Activated naive CD8-positive, alpha-beta T cell treated with anti-CD3 and anti-CD28 coated beads for 36 hours (primary cell): ENCODE results near the gene ANKRD35. TPM values are rescaled to one million over a fixed set of nuclear protein-coding genes. Genes with fewer than 3 reads are reported as not detected.

ENCODE experiments used
- DNase-seq: peaks from one replicate; pipeline ENCODE4 v3.0.0; 2021
- H3K27ac Mint-ChIP-seq: one replicate; pipeline ENCODE4 v1.8.0; 2022; ENCODE audit warnings: mild to moderate bottlenecking, moderate library complexity, mixed read lengths
- H3K27me3 Mint-ChIP-seq: one replicate; pipeline ENCODE4 v1.8.0; 2022; ENCODE audit warnings: mild to moderate bottlenecking, mixed read lengths
- H3K36me3 Mint-ChIP-seq: one replicate; pipeline ENCODE4 v1.8.0; 2021; ENCODE audit warnings: mild to moderate bottlenecking, mixed read lengths
- H3K4me1 Mint-ChIP-seq: one replicate; pipeline ENCODE4 v1.8.0; 2021; ENCODE audit warnings: mixed read lengths
- H3K4me3 Mint-ChIP-seq: one replicate; pipeline ENCODE4 v1.8.0; 2022; ENCODE audit warnings: mild to moderate bottlenecking, moderate library complexity, mixed read lengths
- H3K9me3 Mint-ChIP-seq: one replicate; pipeline ENCODE4 v1.8.0; 2022; ENCODE audit warnings: mixed read lengths
- total RNA-seq, 2 experiments: library from RNA; stranded (reverse); gene quantifications; one replicate each; pipeline ENCODE4 v1.2.3, GENCODE V29; 2021

Gene ANKRD35
- total RNA-seq, 2 experiments from 2014 or later = 0.58 to 0.64 TPM

DNA sequence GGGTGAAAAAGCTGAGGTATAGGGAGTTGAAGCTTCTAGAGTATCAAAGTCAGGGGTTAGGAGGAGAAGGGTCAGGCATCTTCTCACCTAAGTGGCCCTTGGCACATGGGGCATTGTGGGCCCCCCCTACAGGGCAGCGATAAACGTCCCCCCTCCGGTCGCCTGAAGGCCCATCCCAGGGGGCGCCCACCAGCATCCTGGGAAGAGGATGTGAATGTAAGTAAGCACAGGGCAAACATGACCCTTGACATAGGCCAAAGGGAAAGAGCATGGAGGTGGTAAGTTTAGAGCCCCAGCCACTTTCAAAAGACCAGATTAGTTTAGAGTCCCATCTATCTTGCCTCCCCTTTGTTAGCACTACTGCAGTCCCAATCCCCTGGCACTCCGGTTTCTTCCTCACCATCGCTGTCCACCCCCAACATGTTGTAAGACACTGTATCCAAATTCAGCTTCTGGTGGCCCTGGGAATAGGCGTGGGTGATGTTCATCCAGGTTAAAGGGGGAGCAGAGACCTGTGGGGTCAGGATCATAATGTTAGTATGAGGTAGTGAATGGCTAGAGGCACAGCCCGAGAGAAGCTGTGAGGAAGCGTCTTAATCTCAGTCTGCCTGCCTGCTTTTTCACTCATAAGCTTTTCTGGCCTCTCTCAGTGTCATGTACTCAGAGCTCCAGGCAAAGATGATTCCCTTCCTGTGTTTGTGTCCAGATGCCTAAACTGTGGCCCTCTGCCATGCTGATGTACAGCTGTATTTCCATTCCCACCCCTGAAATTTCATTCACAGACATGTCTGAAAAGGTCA is 21.5 kb upstream of the ANKRD35 start:
- Mint-ChIP-seq H3K27me3 (no peaks in the 10 kb centered on the region), H3K4me1 (peaks cover 3% of the 10 kb centered on the region), H3K9me3 (no peaks in the 10 kb centered on the region), H3K27ac (no peak overlapping the region), H3K36me3 (peaks cover 11% of the 10 kb centered on the region), H3K4me3 (no peak overlapping the region)
- no peak for DNase-seq

DNA sequence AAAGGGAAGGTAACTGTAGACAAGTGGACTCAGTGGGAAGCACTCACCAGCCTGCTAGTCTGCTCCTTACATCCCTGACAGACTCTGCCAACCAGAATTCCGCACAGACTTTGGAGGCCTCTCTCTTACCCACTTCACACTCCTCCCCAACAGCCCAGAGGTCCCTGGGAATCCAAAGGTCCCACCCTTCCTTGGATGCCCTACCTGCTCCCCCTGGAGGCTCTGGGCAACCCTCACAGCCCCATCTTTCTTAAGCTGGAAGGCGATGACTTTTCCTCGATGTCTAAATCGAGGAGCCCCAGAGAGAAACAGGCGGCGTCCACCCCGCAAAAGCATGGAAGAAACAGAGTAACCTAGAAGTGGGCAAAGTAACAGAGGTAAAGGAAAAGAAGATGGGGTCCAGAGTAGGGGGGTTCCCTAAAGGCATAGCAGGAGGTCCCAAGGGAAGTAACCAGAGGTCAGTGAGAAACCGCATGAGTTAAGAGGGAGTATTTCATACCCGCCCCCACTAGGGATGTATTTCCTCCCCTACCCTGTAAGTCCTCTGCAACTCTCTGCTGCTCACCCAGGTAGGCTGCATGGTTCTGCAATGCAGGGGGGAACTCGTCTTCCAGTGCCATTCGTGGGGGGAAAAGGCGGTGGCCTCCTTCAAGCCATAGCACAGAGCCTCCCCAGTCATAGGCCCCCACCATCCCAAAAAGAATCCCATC is 15.8 kb upstream of the ANKRD35 start:
- H3K36me3 Mint-ChIP-seq = peaks cover 3% of the 10 kb centered on the region
- H3K4me1 Mint-ChIP-seq = no peaks in the 10 kb centered on the region
- no peaks in the 10 kb centered on the region for H3K27me3 Mint-ChIP-seq
- H3K9me3 Mint-ChIP-seq = no peaks in the 10 kb centered on the region
- no peak overlapping the region for H3K27ac Mint-ChIP-seq
- no peak overlapping the region for H3K4me3 Mint-ChIP-seq
- DNase-seq = no peak

DNA sequence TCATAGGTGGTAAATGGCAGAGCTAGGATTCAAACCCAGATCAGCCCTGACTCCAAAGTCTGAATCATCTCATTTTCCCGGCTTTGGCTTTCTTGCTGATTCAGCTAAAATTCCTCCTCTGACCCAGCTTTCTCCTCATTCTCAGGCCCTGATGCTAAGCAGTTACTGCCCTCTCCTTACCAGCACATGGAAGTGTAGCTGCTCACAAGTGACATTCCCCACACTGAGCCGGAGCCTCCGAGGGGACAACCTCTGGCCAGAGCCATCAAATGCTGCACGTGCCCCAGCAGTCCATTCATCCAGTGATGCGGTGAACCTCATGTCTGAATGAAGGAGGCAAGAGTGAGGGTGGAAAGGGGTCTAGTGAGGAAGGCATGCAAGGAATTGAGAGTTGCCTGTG is 13.1 kb upstream of the ANKRD35 start:
- Mint-ChIP-seq H3K36me3 (peaks cover 3% of the 10 kb centered on the region), H3K9me3 (no peaks in the 10 kb centered on the region), H3K27ac (no peak overlapping the region), H3K4me1 (no peaks in the 10 kb centered on the region), H3K27me3 (no peaks in the 10 kb centered on the region), H3K4me3 (no peak overlapping the region)
- DNase-seq = no peak

DNA sequence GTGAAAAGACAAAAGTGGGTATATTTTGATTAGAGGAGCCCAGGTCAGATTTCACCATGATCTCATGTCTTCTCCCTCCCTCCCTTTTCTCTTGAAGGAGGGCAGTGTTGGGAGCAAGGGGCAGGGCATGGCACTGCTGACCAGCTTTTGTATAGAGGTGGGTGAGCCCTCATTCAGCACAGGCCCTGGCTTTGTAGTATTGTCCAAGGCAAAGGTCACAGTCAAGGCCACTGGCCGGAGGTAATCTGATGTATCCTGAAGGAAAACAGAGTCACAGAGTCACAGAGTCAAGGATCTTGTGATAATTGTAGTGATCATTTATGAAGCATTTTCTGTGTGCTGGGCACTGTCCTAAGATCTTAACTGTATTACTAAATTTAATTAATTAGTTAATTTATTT is 12.3 kb upstream of the ANKRD35 start:
- H3K36me3 Mint-ChIP-seq = peaks cover 3% of the 10 kb centered on the region
- no peak overlapping the region for H3K4me3 Mint-ChIP-seq
- H3K4me1 Mint-ChIP-seq = no peaks in the 10 kb centered on the region

DNA sequence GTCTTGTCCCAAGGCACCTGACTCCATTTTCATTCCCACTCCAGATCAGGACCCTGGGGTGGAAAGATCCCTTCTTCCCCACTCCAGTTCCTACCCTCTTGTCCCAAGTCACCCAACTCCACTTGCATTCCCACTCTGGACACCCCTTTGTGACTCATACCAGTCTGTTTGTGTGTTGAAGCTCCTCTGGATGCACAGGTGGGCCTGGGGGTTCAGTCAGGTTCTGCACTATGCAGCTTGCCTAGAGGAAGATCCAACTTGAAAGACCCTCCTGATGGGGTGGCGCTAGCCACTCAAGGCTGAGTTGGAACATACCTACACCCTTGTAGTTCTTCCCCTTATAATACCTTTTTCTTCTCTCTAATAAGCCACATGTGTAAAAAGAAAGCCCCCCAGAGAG is 9.8 kb upstream of the ANKRD35 start:
- no peaks in the 10 kb centered on the region for H3K9me3 Mint-ChIP-seq
- no peak for DNase-seq
- H3K4me3 Mint-ChIP-seq = no peak overlapping the region
- peaks cover under 1% of the 10 kb centered on the region for H3K36me3 Mint-ChIP-seq
- no peak overlapping the region for H3K27ac Mint-ChIP-seq
- no peaks in the 10 kb centered on the region for H3K4me1 Mint-ChIP-seq
- no peaks in the 10 kb centered on the region for H3K27me3 Mint-ChIP-seq

More for the DNA sequence above, 12.3 kb upstream of the ANKRD35 start:
- no peaks in the 10 kb centered on the region for H3K9me3 Mint-ChIP-seq
- no peak for DNase-seq
- no peak overlapping the region for H3K27ac Mint-ChIP-seq
- no peaks in the 10 kb centered on the region for H3K27me3 Mint-ChIP-seq

DNA sequence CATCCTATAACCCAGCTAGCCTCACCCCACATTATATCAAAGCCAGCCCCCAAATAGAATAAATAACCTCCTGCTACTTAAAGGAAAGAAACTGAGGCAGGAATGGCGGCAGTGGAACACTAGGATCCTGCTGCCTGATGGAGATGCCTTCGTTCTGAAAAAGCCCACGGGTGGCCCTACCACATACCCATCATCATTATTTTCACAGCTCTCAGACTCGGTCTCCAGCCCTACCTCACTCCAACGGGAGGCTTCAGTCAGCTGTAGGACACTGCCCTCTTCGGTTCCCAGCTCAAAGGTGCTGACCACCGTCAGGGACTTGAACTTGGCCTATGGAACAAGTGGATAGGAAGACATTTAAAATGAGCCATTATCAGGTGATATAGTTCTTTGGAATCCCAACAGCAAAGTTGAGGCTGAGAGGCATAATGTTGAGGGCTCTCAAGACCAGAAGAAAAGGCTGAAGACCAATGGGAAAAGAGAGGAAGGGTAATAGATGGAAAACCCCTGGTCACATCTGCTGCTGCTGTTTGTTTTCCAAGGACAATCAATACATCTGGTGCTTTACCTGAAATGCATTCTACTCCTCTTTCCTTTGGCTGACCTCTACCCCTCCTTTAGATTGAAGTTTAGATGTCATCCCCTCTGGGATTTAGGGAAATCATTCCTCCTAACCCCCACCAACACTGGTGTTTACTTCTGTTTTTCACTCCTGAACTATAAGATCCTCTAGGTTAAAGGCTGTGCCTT is 7.8 kb upstream of the ANKRD35 start:
- no peaks in the 10 kb centered on the region for H3K36me3 Mint-ChIP-seq
- H3K27me3 Mint-ChIP-seq = no peaks in the 10 kb centered on the region
- H3K4me1 Mint-ChIP-seq = no peaks in the 10 kb centered on the region
- no peak overlapping the region for H3K4me3 Mint-ChIP-seq
- no peak for DNase-seq
- no peak overlapping the region for H3K27ac Mint-ChIP-seq
- H3K9me3 Mint-ChIP-seq = no peaks in the 10 kb centered on the region

DNA sequence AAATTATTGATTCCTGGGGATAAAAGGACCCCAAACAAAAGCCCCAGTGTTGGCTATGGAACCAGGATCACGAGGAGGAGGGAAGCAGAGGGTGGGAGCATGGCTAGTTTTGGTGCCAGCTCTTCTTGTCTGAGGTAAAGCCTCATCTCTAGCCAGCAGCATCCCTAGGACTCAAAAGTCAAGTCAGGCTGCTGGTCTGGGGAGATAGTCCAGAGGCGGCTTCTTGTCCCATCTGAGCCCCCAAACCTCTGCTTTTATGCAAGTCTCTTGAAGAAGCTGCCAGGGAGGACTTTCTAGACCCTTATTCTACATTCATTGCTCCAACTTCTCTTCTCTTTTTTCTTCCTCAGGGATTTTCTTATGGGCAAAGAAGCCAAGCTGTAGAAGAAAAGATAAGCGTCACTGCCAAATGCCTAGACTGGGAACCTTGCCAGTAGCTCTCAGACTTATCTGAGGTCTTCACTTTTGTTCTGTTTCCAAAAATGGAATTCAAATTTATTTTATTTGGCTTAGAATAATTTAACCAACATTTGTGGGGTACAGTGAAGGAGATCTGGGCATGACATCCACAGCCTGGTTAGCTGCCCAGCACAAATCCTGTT is 6.9 kb upstream of the ANKRD35 start:
- Mint-ChIP-seq H3K9me3 (no peaks in the 10 kb centered on the region), H3K27ac (no peak overlapping the region), H3K27me3 (no peaks in the 10 kb centered on the region)

DNA sequence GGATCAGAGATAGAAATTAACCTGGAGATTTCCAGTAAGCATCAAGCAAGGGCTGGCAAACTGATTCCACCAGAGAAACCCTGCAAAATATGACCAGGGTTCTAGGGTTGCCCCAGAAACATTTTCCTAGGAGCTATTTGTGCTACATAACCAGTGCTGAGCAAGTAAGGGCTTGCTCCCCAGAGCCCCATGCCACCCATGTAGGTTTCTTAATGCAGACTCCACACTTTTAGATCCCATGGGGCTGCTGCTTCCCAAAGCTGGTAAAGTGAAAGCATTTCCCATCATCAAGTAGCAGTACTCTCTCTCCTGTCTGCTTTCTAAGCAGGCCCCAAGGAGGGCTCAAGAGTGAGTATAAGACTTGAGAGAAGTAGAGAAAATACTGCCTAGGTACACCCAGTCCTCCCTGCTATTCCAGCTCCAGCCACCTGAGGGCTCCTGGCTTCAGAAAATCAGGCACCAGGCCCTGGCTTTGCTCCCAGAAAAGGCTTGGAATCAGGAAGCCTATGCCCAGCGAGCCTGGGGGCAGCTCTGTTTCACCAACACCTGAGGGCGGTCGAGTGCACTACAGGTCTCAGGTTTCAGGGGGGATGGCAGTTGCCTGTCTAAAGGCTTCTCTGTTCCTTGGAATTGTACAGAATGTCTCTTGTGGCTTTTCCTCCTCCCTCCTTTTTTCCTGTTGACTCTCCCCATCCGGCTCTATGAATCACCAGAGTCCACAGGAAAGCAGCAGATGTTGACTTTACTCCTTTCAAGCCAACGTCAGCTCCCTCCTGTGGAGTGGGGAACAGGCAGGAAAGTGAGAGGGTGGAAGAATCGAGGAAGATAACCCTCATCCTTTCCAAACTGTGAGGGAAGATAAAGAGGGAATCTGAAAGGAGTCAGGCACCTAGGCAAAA is 6.2 kb upstream of the ANKRD35 start:
- H3K9me3 Mint-ChIP-seq = no peaks in the 10 kb centered on the region
- H3K4me3 Mint-ChIP-seq = no peak overlapping the region
- H3K4me1 Mint-ChIP-seq = peaks cover 1% of the 10 kb centered on the region
- H3K27me3 Mint-ChIP-seq = no peaks in the 10 kb centered on the region
- DNase-seq = peak; percentile 44
- no peaks in the 10 kb centered on the region for H3K36me3 Mint-ChIP-seq
- no peak overlapping the region for H3K27ac Mint-ChIP-seq

More for the DNA sequence above, 6.9 kb upstream of the ANKRD35 start:
- DNase-seq = no peak
- Mint-ChIP-seq H3K4me3 (no peak overlapping the region), H3K36me3 (no peaks in the 10 kb centered on the region), H3K4me1 (no peaks in the 10 kb centered on the region)

DNA sequence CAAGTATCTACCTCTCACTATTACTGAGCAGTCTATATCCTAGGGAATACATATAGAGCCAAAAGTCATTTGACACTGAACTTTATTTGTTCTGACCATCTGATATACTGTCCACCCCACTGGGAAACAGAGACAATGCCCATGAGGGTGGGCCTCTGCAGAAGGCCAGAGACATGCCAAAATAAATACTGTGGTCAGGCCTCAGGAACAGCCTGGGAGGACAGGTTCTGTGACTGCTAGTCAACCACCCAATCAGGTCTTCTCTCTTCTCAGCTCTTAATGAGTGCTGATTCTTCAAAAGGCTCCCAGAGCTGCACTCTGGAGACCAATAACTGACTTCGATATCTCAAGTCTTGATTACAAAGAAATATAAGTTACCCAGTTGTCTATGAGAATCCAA is 5.5 kb upstream of the ANKRD35 start:
- Mint-ChIP-seq H3K4me1 (peaks cover 8% of the 10 kb centered on the region), H3K9me3 (no peaks in the 10 kb centered on the region), H3K27ac (no peak overlapping the region), H3K36me3 (no peaks in the 10 kb centered on the region), H3K27me3 (no peaks in the 10 kb centered on the region), H3K4me3 (no peak overlapping the region)
- DNase-seq = no peak

DNA sequence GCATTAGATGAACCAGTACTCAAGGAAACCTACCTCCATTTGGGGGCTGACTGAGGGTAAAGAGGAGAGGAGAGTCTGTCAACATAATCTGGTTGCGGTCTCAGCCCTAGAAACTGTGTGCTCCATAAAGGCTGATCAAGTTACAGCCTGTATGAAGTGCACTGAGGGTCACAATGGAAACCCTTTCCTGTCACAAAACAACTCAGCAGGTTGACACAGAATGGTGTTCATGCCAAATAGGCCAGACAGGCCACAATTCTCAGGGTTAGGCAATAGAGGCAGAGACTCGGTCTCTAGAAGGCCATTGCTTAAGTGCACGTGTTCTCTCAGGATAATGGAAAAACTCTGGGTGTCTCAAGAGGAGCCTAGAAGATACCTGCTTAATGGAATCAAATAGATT is 4.1 kb upstream of the ANKRD35 start:
- H3K4me3 Mint-ChIP-seq = no peak overlapping the region
- no peak for DNase-seq
- no peak overlapping the region for H3K27ac Mint-ChIP-seq
- peaks cover 7% of the 10 kb centered on the region for H3K27me3 Mint-ChIP-seq
- H3K36me3 Mint-ChIP-seq = no peaks in the 10 kb centered on the region
- peaks cover 14% of the 10 kb centered on the region for H3K4me1 Mint-ChIP-seq
- no peaks in the 10 kb centered on the region for H3K9me3 Mint-ChIP-seq

DNA sequence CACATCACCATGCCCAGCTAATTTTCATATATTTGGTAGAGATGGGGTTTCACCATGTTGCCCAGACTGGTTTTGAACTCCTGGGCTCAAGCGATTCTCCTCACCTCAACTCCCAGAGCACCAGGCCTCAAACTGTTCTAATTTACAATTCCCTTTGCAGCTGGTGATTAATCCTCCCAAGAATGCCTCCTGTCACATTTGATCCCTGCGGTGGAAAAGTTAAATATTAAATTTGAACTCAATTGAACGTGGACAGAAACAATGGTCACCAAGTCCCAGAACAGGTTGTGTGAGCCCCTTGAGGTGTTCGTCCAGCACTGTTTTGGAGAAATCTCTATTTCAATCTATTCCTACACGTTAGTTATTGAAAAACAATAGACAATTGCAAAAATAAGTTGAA is 2.0 kb upstream of the ANKRD35 start:
- no peak for DNase-seq
- Mint-ChIP-seq H3K4me1 (peaks cover 14% of the 10 kb centered on the region), H3K27ac (no peak overlapping the region), H3K4me3 (no peak overlapping the region), H3K27me3 (peaks cover 25% of the 10 kb centered on the region), H3K36me3 (no peaks in the 10 kb centered on the region), H3K9me3 (no peaks in the 10 kb centered on the region)

DNA sequence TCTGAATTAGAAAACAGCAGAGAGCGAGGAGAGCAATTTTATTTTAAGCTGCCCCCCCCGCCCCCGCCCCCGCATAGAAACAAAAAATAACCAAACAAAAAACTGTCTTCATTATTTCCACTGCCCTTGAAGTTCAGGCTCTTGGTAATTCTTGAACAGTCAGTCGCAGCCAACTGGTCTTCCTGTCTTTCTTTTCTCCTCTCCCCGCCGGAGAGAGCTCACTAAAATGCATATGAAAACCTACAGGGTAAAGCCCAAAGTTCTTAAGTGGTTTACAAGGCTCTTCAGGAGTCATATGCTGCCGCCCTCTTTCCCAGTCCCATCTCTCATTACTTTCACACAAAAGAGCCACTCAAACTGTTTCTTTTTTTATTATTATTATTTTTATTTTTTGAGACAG is 1.1 kb upstream of the ANKRD35 start:
- H3K4me1 Mint-ChIP-seq = peaks cover 14% of the 10 kb centered on the region
- no peak overlapping the region for H3K27ac Mint-ChIP-seq
- peak overlapping the region; percentile 34 for H3K4me3 Mint-ChIP-seq
- H3K36me3 Mint-ChIP-seq = no peaks in the 10 kb centered on the region
- DNase-seq = no peak
- no peaks in the 10 kb centered on the region for H3K9me3 Mint-ChIP-seq
- H3K27me3 Mint-ChIP-seq = peaks cover 26% of the 10 kb centered on the region

DNA sequence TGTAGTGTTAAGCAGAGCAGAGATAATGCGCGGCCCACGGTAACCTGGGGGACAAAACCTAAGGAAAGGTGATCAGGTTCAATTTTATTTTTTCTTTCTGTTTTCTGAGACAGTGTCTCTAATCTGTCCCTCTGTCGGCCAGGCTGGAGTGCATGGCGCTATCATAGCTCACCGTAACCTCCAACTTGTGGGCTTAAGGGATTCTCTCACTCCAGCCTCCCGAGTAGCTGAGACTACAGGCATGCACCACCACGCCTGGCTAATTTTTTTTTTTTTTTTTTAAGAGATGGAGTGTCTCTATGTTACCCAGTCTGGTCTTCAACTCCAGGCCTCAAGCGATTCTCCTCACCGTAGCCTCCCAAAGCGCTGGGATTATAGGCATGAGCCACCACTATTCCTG is 724 bp upstream of the ANKRD35 start:
- Mint-ChIP-seq H3K4me3 (peak overlapping the region; percentile 80), H3K27me3 (peaks cover 26% of the 10 kb centered on the region), H3K27ac (no peak overlapping the region), H3K4me1 (peaks cover 14% of the 10 kb centered on the region), H3K9me3 (no peaks in the 10 kb centered on the region), H3K36me3 (no peaks in the 10 kb centered on the region)
- no peak for DNase-seq

DNA sequence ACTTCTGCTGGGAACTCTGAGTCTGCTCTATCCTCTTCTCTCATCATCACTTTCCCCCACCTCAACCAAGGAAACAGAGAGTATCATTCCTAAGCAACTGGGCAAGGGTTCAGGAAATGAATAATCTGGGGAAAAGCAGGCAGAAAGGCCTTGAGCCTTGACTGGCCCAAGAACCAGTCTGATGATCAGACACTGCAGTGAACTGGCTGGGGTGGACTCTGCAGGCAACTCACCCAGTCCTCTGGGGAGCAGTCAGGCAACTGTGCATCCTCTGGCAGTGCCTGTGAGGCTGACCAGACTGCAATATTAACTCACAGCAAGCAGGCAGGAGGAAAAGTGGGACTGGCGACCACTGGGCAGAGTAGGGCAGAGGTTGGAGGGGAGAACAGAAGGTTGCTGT is 991 bp downstream of the ANKRD35 start:
- peaks cover 26% of the 10 kb centered on the region for H3K27me3 Mint-ChIP-seq
- H3K4me3 Mint-ChIP-seq = peak overlapping the region; percentile 80
- H3K9me3 Mint-ChIP-seq = no peaks in the 10 kb centered on the region
- peaks cover 16% of the 10 kb centered on the region for H3K4me1 Mint-ChIP-seq
- no peak overlapping the region for H3K27ac Mint-ChIP-seq
- no peaks in the 10 kb centered on the region for H3K36me3 Mint-ChIP-seq
- no peak for DNase-seq
